ENCODE data around the gene NAGK. TPM values are rescaled to one million over a fixed set of nuclear protein-coding genes. Genes with fewer than 3 reads are reported as not detected.
"Not testable (repeated sequence)": the region's sequence is repeated elsewhere in the genome, so short reads cannot be mapped to it uniquely, and the experiment has no call there.

Gene NAGK
- polyA plus RNA-seq, 2 of the 4 experiments (the other 2 are of a cell fraction): 42.2 to 119 TPM

DNA sequence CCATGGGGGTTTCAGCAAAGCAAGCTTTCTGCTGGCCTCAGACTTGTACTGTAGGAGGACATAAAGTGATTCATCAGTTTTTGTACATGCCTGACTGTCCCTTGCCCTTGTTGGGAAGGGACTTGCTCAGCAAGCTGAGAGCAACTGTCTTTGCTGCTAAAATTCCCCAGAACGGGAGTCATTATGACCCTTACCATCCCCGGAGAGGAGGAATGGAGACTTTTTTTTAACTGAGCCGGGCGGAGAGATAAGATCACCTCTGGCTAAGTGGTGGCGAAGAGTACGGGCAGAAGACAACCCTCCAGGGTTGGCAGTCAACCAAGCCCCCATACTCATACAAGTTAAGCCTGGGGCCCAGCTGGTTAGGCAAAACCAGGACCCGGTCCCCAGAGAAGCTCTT, 20.4 kb upstream of the NAGK start:
- Histone ChIP-seq H3K9me3 (no peaks in the 10 kb centered on the region), H3K4me1 (no peaks in the 10 kb centered on the region), H3K4me2 (no peak overlapping the region), H3K27ac (no peak overlapping the region), H3K4me3 (no peak overlapping the region)
- no peak for FAIRE-seq
- TF ChIP-seq POLR2AphosphoS2 (conservative IDR thresholded peaks at IDR 0.05; ENCODE audit: low read length): no peak
- TF ChIP-seq MYC (IDR thresholded peaks at IDR 0.05; ENCODE audit: borderline replicate concordance, low read length): no peak
- TF ChIP-seq RFX5 (IDR thresholded peaks at IDR 0.05): no peak
- TF ChIP-seq HEYL (CRISPR knock-in tag; IDR thresholded peaks at IDR 0.05): no peak
- no peak for TF ChIP-seq TP53 (CRISPR knock-in tag; IDR thresholded peaks at IDR 0.05)
- TF ChIP-seq RCOR1 (IDR thresholded peaks at IDR 0.05; ENCODE audit: low read depth, low read length): no peak
- no peak for TF ChIP-seq HMGXB4 (CRISPR knock-in tag; IDR thresholded peaks at IDR 0.05; ENCODE audit: borderline replicate concordance)
- TF ChIP-seq BHLHE40 (IDR thresholded peaks at IDR 0.05; ENCODE audit: low read depth, low read length): no peak
- TF ChIP-seq JUNB (IDR thresholded peaks at IDR 0.05): no peak
- no peak for TF ChIP-seq EHF (CRISPR knock-in tag; IDR thresholded peaks at IDR 0.05)
- TF ChIP-seq CEBPB (IDR thresholded peaks at IDR 0.05): no peak
- TF ChIP-seq, protein P1, sequence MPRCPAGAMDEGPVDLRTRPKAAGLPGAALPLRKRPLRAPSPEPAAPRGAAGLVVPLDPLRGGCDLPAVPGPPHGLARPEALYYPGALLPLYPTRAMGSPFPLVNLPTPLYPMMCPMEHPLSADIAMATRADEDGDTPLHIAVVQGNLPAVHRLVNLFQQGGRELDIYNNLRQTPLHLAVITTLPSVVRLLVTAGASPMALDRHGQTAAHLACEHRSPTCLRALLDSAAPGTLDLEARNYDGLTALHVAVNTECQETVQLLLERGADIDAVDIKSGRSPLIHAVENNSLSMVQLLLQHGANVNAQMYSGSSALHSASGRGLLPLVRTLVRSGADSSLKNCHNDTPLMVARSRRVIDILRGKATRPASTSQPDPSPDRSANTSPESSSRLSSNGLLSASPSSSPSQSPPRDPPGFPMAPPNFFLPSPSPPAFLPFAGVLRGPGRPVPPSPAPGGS (IDR thresholded peaks at IDR 0.05): no peak
- TF ChIP-seq JUN (IDR thresholded peaks at IDR 0.05): no peak
- TF ChIP-seq MAFK (IDR thresholded peaks at IDR 0.05; ENCODE audit: partially characterized antibody): no peak
- TF ChIP-seq POLR2A (IDR thresholded peaks at IDR 0.05; ENCODE audit: low read length): no peak
- TF ChIP-seq PHF8 (IDR thresholded peaks at IDR 0.05; ENCODE audit: borderline replicate concordance, low read depth): no peak
- no peak for TF ChIP-seq CTCF (IDR thresholded peaks at IDR 0.05)
- TF ChIP-seq PBX3 (IDR thresholded peaks at IDR 0.05): no peak
- no peak for TF ChIP-seq EHMT2 (IDR thresholded peaks at IDR 0.05; ENCODE audit: low read depth)
- TF ChIP-seq EP300 (IDR thresholded peaks at IDR 0.05): no peak
- no peak for DNase-seq (ENCODE audit: low read depth in 1 of 2, low spot score in 1 of 2)
- 75% methylated on average over 7 of the region's 7 CpGs for WGBS (ENCODE audit: missing lambda C conversion rate)
- CTCF ChIA-PET: interaction anchor here (1.3 kb wide), 1 partner anchor 47 kb away, joined by 3 read pairs; no protein-coding TSS in a partner anchor
- POLR2A ChIA-PET: no interaction called here
- no peak for ATAC-seq

DNA sequence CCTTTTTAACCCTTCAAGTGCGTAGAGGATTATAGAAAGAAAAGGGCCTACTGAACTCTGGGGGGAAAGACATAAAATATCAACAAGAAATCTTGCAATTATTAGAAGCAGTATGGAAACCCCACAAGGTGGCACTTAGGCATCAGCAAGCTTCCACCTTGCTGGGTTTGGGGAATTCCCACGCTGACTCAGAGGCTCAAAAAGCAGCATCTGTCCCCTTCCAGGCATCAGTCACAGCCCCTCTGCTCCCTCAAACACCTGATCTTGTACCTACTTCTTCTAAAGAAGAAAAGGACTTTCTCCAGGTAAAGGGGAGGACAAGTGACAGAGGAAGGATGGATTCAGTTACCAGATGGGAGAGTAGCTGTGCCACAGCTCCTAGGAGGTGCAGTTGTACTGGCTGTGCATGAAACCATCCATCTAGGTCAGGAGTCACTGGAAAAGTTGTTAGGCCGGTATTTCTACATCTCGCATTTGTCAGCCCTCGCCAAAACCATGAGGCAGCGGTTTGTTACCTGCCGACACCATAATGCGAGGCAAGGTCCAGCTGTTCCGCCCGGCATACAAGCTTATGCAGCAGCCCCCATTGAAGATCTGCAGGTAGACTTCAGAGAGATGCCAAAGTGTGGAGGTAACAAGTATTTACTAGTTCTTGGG, 18.6 kb upstream of the NAGK start:
- not testable (repeated sequence) for H3K27ac ChIP-seq; ATAC-seq; H3K4me2 ChIP-seq; H3K4me3 ChIP-seq; DNase-seq (ENCODE audit: low read depth in 1 of 2, low spot score in 1 of 2); FAIRE-seq; H3K9me3 ChIP-seq; H3K4me1 ChIP-seq
- WGBS (ENCODE audit: missing lambda C conversion rate): 70% methylated on average over 10 of the region's 10 CpGs
- CTCF ChIA-PET: interaction anchor here (0.6 kb wide), 1 partner anchor 16 kb away, joined by 3 read pairs; no protein-coding TSS in a partner anchor
- POLR2A ChIA-PET: interaction anchor here (1.2 kb wide), 1 partner anchor 18 kb away, joined by 6 read pairs; no protein-coding TSS in a partner anchor

- ATAC-seq; H3K4me1 ChIP-seq; DNase-seq (ENCODE audit: low read depth in 1 of 2, low spot score in 1 of 2); H3K9me3 ChIP-seq; CTCF ChIA-PET; H3K27ac ChIP-seq; H3K4me3 ChIP-seq; H3K4me2 ChIP-seq; FAIRE-seq; POLR2A ChIA-PET: not testable (repeated sequence)
- WGBS (ENCODE audit: missing lambda C conversion rate): 57% methylated on average over 10 of the region's 10 CpGs
Observed at GRCh38 chr2:71055206-71055740, 13.2 kb upstream of the NAGK start.

Measured in A549 (cell line).